ENCODE measurements around the gene IL26.

Gene IL26

GRCh38 chr12:68223067-68223747 is 2.4 kb downstream of the IL26 start (continued):
- TF ChIP-seq PRDM2 (tag by site-specific recombination; IDR thresholded peaks at IDR 0.05; ENCODE audit: borderline replicate concordance) (no peak), KLF10 (tag by site-specific recombination; IDR thresholded peaks at IDR 0.05) (peak; percentile 97), ZNF121 (tag by site-specific recombination; IDR thresholded peaks at IDR 0.05) (no peak), SCRT1 (tag by site-specific recombination; IDR thresholded peaks at IDR 0.05; ENCODE audit: borderline replicate concordance) (peak; percentile 54; the same call in 1 of the 2 replicates), ZNF221 (tag by site-specific recombination; IDR thresholded peaks at IDR 0.05; ENCODE audit: borderline replicate concordance) (no peak), IKZF3 (tag by site-specific recombination; IDR thresholded peaks at IDR 0.05) (0 out of 2 replicates have a peak, but pooled peaks have one; percentile 18), REST (tag by site-specific recombination; IDR thresholded peaks at IDR 0.05) (no peak), EGR2 (tag by site-specific recombination; IDR thresholded peaks at IDR 0.05; ENCODE audit: low read depth) (no peak), ZSCAN5A (tag by site-specific recombination; IDR thresholded peaks at IDR 0.05) (no peak), ZNF214 (tag by site-specific recombination; IDR thresholded peaks at IDR 0.05; ENCODE audit: borderline replicate concordance) (no peak), ZNF501 (tag by site-specific recombination; IDR thresholded peaks at IDR 0.05) (peak; percentile 52; the same call in 1 of the 2 replicates), ZNF423 (tag by site-specific recombination; IDR thresholded peaks at IDR 0.05) (no peak), ZNF48 (tag by site-specific recombination; IDR thresholded peaks at IDR 0.05) (no peak), ZNF473 (tag by site-specific recombination; IDR thresholded peaks at IDR 0.05) (no peak), ZNF335 (tag by site-specific recombination; conservative IDR thresholded peaks at IDR 0.05) (no peak), ZNF521 (tag by site-specific recombination; IDR thresholded peaks at IDR 0.05) (no peak), ZNF280D (tag by site-specific recombination; IDR thresholded peaks at IDR 0.05) (no peak), KLF17 (tag by site-specific recombination; IDR thresholded peaks at IDR 0.05) (no peak), ZNF223 (tag by site-specific recombination; IDR thresholded peaks at IDR 0.05) (no peak), ZNF114 (tag by site-specific recombination; IDR thresholded peaks at IDR 0.05) (no peak), OSR2 (tag by site-specific recombination; IDR thresholded peaks at IDR 0.05) (no peak), ZNF548 (tag by site-specific recombination; IDR thresholded peaks at IDR 0.05) (no peak), RBAK (tag by site-specific recombination; IDR thresholded peaks at IDR 0.05) (no peak), HOXA7 (CRISPR knock-in tag; IDR thresholded peaks at IDR 0.05; ENCODE audit: borderline replicate concordance) (no peak), ZNF394 (tag by site-specific recombination; IDR thresholded peaks at IDR 0.05; ENCODE audit: borderline replicate concordance) (no peak)
